AG09319 (cell line): ENCODE data around the gene SLC45A1.

ENCODE experiments used
- DNase-seq: peaks from one replicate; pipeline ENCODE4 v3.0.0-alpha.2; 2010; ENCODE audit warnings: low read depth; ENCODE audit errors: extremely low read depth
- CTCF ChIP-seq: IDR thresholded peaks from 2 replicates; pipeline ENCODE4 v1.5.1; 2011; ENCODE audit warnings: low read depth, mild to moderate bottlenecking, inconsistent platforms, low read length, moderate library complexity

Gene SLC45A1

GRCh38 chr1:8367571-8368194, 49.8 kb downstream of the SLC45A1 start:
- DNase-seq, result no peak
- no peak for TF ChIP-seq CTCF

GRCh38 chr1:8368956-8369639, 51.2 kb downstream of the SLC45A1 start:
- TF ChIP-seq CTCF, result no peak
- DNase-seq, result no peak

- no peak for TF ChIP-seq CTCF
- DNase-seq, result no peak
Observed at GRCh38 chr1:8370046-8370881, 52.4 kb downstream of the SLC45A1 start.

GRCh38 chr1:8370905-8371315, 53.0 kb downstream of the SLC45A1 start:
- DNase-seq, result no peak

GRCh38 chr1:8371372-8371991, 53.6 kb downstream of the SLC45A1 start:
- DNase-seq, result no peak
- no peak for TF ChIP-seq CTCF

More at GRCh38 chr1:8370905-8371315, 53.0 kb downstream of the SLC45A1 start:
- TF ChIP-seq CTCF, result no peak

- no peak for TF ChIP-seq CTCF
- DNase-seq, result no peak
Observed at GRCh38 chr1:8373125-8373524, 55.2 kb downstream of the SLC45A1 start.
